Mesenchymal stem cell (in vitro differentiated cells and primary cell): ENCODE results near the gene TMEM140.

Source experiments
- DNase-seq: peaks from one replicate; pipeline ENCODE4 v3.0.0-alpha.2; 2013
- H2AFZ ChIP-seq: one replicate; pipeline ENCODE4 v1.6.1; 2013; ENCODE audit warnings: low read depth, mild to moderate bottlenecking, control low read depth, inconsistent platforms, low read length, moderate library complexity
- H2AK5ac ChIP-seq: 2 replicates; pipeline ENCODE4 v1.6.1; 2013; ENCODE audit warnings: low read length, moderate library complexity, mild to moderate bottlenecking, inconsistent platforms; ENCODE audit not compliant: severe bottlenecking
- H2BK120ac ChIP-seq: one replicate; pipeline ENCODE4 v1.6.1; 2013; ENCODE audit warnings: low read depth, mild to moderate bottlenecking, inconsistent platforms, low read length, moderate library complexity
- H2BK12ac ChIP-seq, 2 experiments: one replicate each; pipeline ENCODE4 v1.6.1; 2013; ENCODE audit warnings: inconsistent platforms in 2 of 2, low read length in 2 of 2, mild to moderate bottlenecking in 2 of 2, moderate library complexity in 2 of 2, control low read depth in 1 of 2
- H2BK15ac ChIP-seq: one replicate; pipeline ENCODE4 v1.6.1; 2013; ENCODE audit warnings: mild to moderate bottlenecking, low read depth, inconsistent platforms; ENCODE audit not compliant: poor library complexity, severe bottlenecking
- H2BK5ac ChIP-seq: 2 replicates; pipeline ENCODE4 v1.6.1; 2013; ENCODE audit warnings: low read depth, mild to moderate bottlenecking, low read length, control low read depth, inconsistent platforms; ENCODE audit not compliant: poor library complexity, severe bottlenecking
- H3K14ac ChIP-seq, 2 experiments: one replicate each; pipeline ENCODE4 v1.6.1; 2013; ENCODE audit warnings: inconsistent platforms in 2 of 2, low read length in 2 of 2, control low read depth in 1 of 2, mild to moderate bottlenecking in 1 of 2, moderate library complexity in 1 of 2
- H3K18ac ChIP-seq, 2 experiments: one replicate each; pipeline ENCODE4 v1.6.1; 2013; ENCODE audit warnings: inconsistent platforms in 2 of 2, low read length in 2 of 2, control low read depth in 1 of 2, low read depth in 1 of 2, mild to moderate bottlenecking in 1 of 2
- H3K23ac ChIP-seq, 2 experiments: one replicate each; pipeline ENCODE4 v1.6.1; 2013; ENCODE audit warnings: inconsistent platforms in 2 of 2, low read length in 2 of 2, mild to moderate bottlenecking in 2 of 2, moderate library complexity in 2 of 2, control low read depth in 1 of 2
- H3K27ac ChIP-seq: 2 replicates; pipeline ENCODE4 v1.5.1; 2013; ENCODE audit warnings: mild to moderate bottlenecking, moderate library complexity, low read length, control low read depth, inconsistent platforms; ENCODE audit not compliant: poor library complexity, severe bottlenecking
- H3K27me3 ChIP-seq, 2 experiments: 2 replicates each; pipeline versions ENCODE4 v1.6.1 to v1.7.0; 2013; ENCODE audit warnings: low read length in 2 of 2, mild to moderate bottlenecking in 2 of 2, moderate library complexity in 2 of 2, control low read depth in 1 of 2, inconsistent platforms in 1 of 2; ENCODE audit not compliant: control insufficient read depth in 1 of 2, insufficient read depth in 1 of 2
- H3K36me3 ChIP-seq, 2 experiments: 2 replicates each; pipeline versions ENCODE4 v1.6.1 to v1.7.0; 2013; ENCODE audit warnings: low read length in 2 of 2, control low read depth in 1 of 2, inconsistent platforms in 1 of 2, low read depth in 1 of 2, mild to moderate bottlenecking in 1 of 2; ENCODE audit not compliant: insufficient read depth in 2 of 2, control insufficient read depth in 1 of 2
- H3K4ac ChIP-seq, 2 experiments: one replicate each; pipeline ENCODE4 v1.6.1; 2013; ENCODE audit warnings: inconsistent platforms in 2 of 2, low read length in 2 of 2, mild to moderate bottlenecking in 2 of 2, moderate library complexity in 2 of 2, control low read depth in 1 of 2, low read depth in 1 of 2
- H3K4me1 ChIP-seq: 2 replicates; pipeline ENCODE4 v1.6.1; 2013; ENCODE audit warnings: low read depth, low read length, control low read depth; ENCODE audit not compliant: control insufficient read depth, insufficient read depth
- H3K4me2 ChIP-seq: 2 replicates; pipeline ENCODE4 v1.6.1; 2013; ENCODE audit warnings: low read length, mild to moderate bottlenecking, inconsistent platforms; ENCODE audit not compliant: poor library complexity, severe bottlenecking
- H3K4me3 ChIP-seq, 2 experiments: 2 replicates each; pipeline versions ENCODE4 v1.5.1 to v1.7.0; 2013; ENCODE audit warnings: low read length in 2 of 2, mild to moderate bottlenecking in 2 of 2, control low read depth in 1 of 2, low read depth in 1 of 2; ENCODE audit not compliant: insufficient read depth in 1 of 2
- H3K79me1 ChIP-seq: replicated peaks from 2 replicates; pipeline ENCODE4 v1.6.1; 2013; ENCODE audit warnings: mild to moderate bottlenecking, control low read depth, low read length, inconsistent platforms; ENCODE audit not compliant: poor library complexity, severe bottlenecking
- H3K9ac ChIP-seq: 2 replicates; pipeline ENCODE4 v1.7.0; 2013; ENCODE audit warnings: mild to moderate bottlenecking, low read length, moderate library complexity
- H3K9me3 ChIP-seq: 2 replicates; pipeline ENCODE4 v1.7.0; 2013; ENCODE audit warnings: mild to moderate bottlenecking, low read length; ENCODE audit not compliant: control insufficient read depth
- H4K8ac ChIP-seq: one replicate; pipeline ENCODE4 v1.6.1; 2013; ENCODE audit warnings: inconsistent platforms, mild to moderate bottlenecking, low read length, moderate library complexity
- H4K91ac ChIP-seq: one replicate; pipeline ENCODE4 v1.6.1; 2013; ENCODE audit warnings: mild to moderate bottlenecking, low read length, inconsistent platforms
- WGBS: methylation state at CpG from one replicate; pipeline ENCODE4 v1.1.7; 2013; ENCODE audit warnings: mixed read lengths; 5-methylcytosine and 5-hydroxymethylcytosine counted together

TMEM140 gene

DNA sequence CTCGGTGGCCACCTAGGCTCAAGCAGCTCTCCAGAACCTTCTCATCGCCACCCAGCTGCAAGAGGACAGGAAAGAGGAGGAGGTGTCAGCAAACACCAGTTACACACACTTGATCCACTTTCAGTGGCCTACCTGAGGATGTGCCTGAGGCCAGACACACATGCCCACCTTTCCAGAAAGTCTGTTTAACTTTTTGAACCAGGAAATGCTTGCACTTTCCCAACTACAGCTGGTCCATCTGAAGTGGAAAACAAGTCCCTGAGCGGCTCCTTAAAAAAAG is 38.3 kb downstream of the TMEM140 start:
- Histone ChIP-seq H3K14ac (no peak overlapping the region), H2BK15ac (no peak overlapping the region)

DNA sequence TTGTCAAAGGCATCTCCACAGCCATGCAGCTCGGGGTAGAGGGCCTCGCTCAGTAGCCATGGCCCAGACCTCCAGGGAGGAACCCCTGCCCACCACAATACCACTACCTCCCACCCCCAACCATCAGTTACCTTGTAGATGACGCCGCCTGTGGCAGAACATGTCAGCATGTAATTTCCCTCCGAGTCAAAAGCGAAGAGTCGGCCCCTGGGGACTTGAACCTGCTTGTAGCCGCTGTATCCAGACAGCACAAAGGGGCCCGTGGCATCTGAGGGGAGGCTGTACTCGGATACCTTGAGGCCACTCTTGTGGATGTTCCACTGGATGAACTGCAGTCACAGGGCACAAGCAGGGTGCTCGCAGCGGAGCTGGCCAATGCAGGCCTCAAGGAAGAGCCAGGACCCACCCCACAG is 39.0 kb downstream of the TMEM140 start:
- H3K23ac ChIP-seq: no peak overlapping the region
- no peak overlapping the region for H3K4me3 ChIP-seq
- H3K18ac ChIP-seq: no peak overlapping the region
- H3K4me1 ChIP-seq: no peaks in the 10 kb centered on the region
- H3K14ac ChIP-seq: no peak overlapping the region
- H3K36me3 ChIP-seq: peaks cover 72 to 79% of the 10 kb centered on the region in 2 experiments
- no peak overlapping the region for H2AFZ ChIP-seq
- peaks cover 57% of the 10 kb centered on the region for H3K79me1 ChIP-seq
- no peak overlapping the region for H3K27ac ChIP-seq
- DNase-seq: no peak
- H3K27me3 ChIP-seq: no peaks in the 10 kb centered on the region
- no peak overlapping the region for H3K4ac ChIP-seq
- no peak overlapping the region for H3K4me2 ChIP-seq
- H2BK120ac ChIP-seq: no peak overlapping the region
- no peak overlapping the region for H2BK5ac ChIP-seq
- H4K8ac ChIP-seq: no peak overlapping the region
- no peak overlapping the region for H2BK12ac ChIP-seq
- no peak overlapping the region for H2BK15ac ChIP-seq
- no peak overlapping the region for H4K91ac ChIP-seq
- no peak overlapping the region for H2AK5ac ChIP-seq
- H3K9ac ChIP-seq: no peak overlapping the region
- WGBS: 87% methylated on average over 12 of the region's 12 CpGs
- H3K9me3 ChIP-seq: peaks cover 28% of the 10 kb centered on the region

More for the DNA sequence above, 38.3 kb downstream of the TMEM140 start:
- no peaks in the 10 kb centered on the region for H3K27me3 ChIP-seq
- no peak overlapping the region for H4K8ac ChIP-seq
- peaks cover 74 to 81% of the 10 kb centered on the region in 2 experiments for H3K36me3 ChIP-seq
- H3K27ac ChIP-seq: no peak overlapping the region
- H3K9me3 ChIP-seq: peaks cover 35% of the 10 kb centered on the region
- no peak overlapping the region for H2BK5ac ChIP-seq
- no peak overlapping the region for H3K4me3 ChIP-seq
- 100% methylated on average over 3 of the region's 3 CpGs for WGBS
- H3K79me1 ChIP-seq: peaks cover 57% of the 10 kb centered on the region
- no peak overlapping the region for H2AK5ac ChIP-seq
- no peak overlapping the region for H3K4me2 ChIP-seq
- H3K23ac ChIP-seq: no peak overlapping the region
- H3K4me1 ChIP-seq: no peaks in the 10 kb centered on the region
- H3K18ac ChIP-seq: no peak overlapping the region
- no peak overlapping the region for H2BK120ac ChIP-seq
- H3K9ac ChIP-seq: no peak overlapping the region
- H4K91ac ChIP-seq: no peak overlapping the region
- no peak overlapping the region for H2AFZ ChIP-seq
- no peak overlapping the region for H2BK12ac ChIP-seq
- DNase-seq: no peak
- no peak overlapping the region for H3K4ac ChIP-seq

DNA sequence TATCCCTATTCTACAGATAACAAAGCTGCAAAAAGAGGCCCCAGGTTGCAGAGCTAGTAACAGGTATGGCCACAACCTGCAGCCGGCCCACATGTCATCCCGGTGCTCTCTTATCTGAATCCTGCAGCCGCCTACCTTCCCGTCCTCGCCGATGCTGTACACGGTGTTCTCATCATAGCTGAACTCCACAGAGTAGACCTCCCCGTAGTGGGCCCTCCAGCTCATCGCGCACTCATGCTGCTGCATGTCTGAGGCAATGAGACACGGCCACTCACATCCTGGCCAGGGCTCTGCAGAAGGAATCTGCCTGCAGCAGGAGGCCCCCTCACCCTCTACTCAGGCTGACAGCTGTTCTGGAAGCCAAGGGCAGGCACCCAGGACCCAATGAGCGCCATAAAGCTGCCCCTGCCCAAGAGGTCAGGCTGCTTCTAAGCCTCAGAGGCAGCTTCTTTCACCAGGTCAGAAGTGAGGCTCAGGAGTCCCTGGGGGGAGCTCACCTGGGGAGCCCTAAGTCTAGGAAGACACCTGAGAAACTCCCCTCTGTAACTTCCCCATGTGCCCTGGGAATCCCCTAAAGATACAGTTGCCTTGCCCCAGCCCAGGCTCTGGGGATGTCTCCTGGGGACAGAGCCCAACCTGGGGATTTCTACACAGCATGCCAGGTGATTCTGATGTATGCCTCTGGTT is 40.6 kb downstream of the TMEM140 start:
- H2AK5ac ChIP-seq: no peak overlapping the region
- H3K27ac ChIP-seq: no peak overlapping the region
- no peak overlapping the region for H3K4me2 ChIP-seq
- no peak overlapping the region for H3K9ac ChIP-seq
- no peak overlapping the region for H3K4ac ChIP-seq
- no peak overlapping the region for H3K18ac ChIP-seq
- peaks cover 68 to 77% of the 10 kb centered on the region in 2 experiments for H3K36me3 ChIP-seq
- no peak overlapping the region for H2AFZ ChIP-seq
- H3K27me3 ChIP-seq: no peaks in the 10 kb centered on the region
- H3K14ac ChIP-seq: no peak overlapping the region
- H2BK5ac ChIP-seq: no peak overlapping the region
- no peak overlapping the region for H2BK15ac ChIP-seq
- H4K91ac ChIP-seq: no peak overlapping the region
- H4K8ac ChIP-seq: no peak overlapping the region
- peaks cover 5% of the 10 kb centered on the region for H3K4me1 ChIP-seq
- no peak overlapping the region for H3K4me3 ChIP-seq
- H3K9me3 ChIP-seq: peaks cover 12% of the 10 kb centered on the region
- H2BK12ac ChIP-seq: no peak overlapping the region
- no peak for DNase-seq
- 95% methylated on average over 12 of the region's 12 CpGs for WGBS
- H2BK120ac ChIP-seq: no peak overlapping the region
- H3K23ac ChIP-seq: no peak overlapping the region
- H3K79me1 ChIP-seq: peaks cover 48% of the 10 kb centered on the region

DNA sequence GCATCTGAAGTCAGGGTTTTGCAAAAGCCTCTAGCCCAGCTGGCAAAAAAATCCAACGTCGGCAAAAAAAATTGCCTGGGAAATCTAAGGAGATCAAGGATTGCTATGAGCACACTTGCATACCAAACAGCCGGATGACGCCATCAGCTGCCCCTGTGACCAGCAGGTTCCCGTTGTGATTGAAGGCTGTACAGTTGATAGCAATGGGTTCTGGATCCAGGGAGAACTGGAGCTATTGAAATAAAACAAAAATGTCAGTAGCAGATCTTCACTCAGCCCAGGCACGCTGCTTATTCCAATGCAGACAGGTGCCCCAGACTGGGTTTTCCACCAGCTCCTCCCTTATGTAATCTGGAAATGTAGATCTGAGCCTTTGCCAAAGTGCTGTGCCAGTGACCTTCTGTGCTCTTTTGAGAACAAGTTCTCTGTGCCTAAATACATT is 41.4 kb downstream of the TMEM140 start:
- Histone ChIP-seq H2BK5ac (no peak overlapping the region), H3K36me3 (peaks cover 63 to 75% of the 10 kb centered on the region in 2 experiments), H4K91ac (no peak overlapping the region), H3K9me3 (peaks cover 4% of the 10 kb centered on the region), H2AK5ac (no peak overlapping the region), H2BK12ac (no peak overlapping the region), H2BK15ac (no peak overlapping the region), H3K9ac (no peak overlapping the region), H3K14ac (no peak overlapping the region), H3K23ac (no peak overlapping the region), H3K4me1 (peaks cover 9% of the 10 kb centered on the region), H3K18ac (no peak overlapping the region), H3K27ac (no peak overlapping the region), H3K79me1 (peaks cover 43% of the 10 kb centered on the region), H4K8ac (no peak overlapping the region), H3K27me3 (no peaks in the 10 kb centered on the region), H3K4ac (no peak overlapping the region), H2BK120ac (no peak overlapping the region), H3K4me2 (no peak overlapping the region), H3K4me3 (no peak overlapping the region), H2AFZ (no peak overlapping the region)
- WGBS: 96% methylated on average over 6 of the region's 6 CpGs
- no peak for DNase-seq
